ENCODE measurements around the gene SEMA3B. TPM values are rescaled to one million over a fixed set of nuclear protein-coding genes. Genes with fewer than 3 reads are reported as not detected.
"Not testable (repeated sequence)": the region's sequence is repeated elsewhere in the genome, so short reads cannot be mapped to it uniquely, and the experiment has no call there.

Gene SEMA3B
- total RNA-seq, 1 experiment from 2014 or later: 2.6 TPM

DNA sequence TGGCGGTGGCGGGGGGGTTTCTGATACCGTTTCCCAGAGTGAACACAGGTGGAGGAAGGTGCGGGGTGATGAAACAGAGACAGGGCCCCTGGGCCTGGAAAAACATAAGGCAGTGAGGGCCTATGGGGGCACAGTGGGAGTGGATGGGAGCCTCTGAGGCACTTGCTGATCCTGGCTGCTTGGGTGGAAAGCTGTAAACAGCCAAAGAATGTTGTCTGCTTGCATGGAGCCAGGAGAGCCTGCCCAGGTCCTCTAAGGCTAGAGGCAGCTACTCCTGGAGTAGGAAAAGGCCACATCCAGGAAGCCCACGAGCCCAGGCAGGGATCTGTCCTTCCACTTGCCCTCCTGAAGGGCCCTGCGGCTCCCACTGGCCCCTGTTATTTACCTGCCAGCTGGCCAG is 2.9 kb upstream of the SEMA3B start:
- DNase-seq (ENCODE audit: low read depth in 1 of 2, low spot score in 2 of 2): no peak
- Histone ChIP-seq H3K27ac (no peak overlapping the region), H3K36me3 (peaks cover 3% of the 10 kb centered on the region; the same call in 1 of the 2 replicates), H3K9me3 (replicated peaks) (no peaks in the 10 kb centered on the region), H3K4me3 (no peak overlapping the region), H3K4me1 (replicated peaks) (peaks cover 61% of the 10 kb centered on the region), H3K27me3 (replicated peaks) (no peaks in the 10 kb centered on the region)

- Histone ChIP-seq H3K27ac (no peak overlapping the region), H3K27me3 (replicated peaks) (no peaks in the 10 kb centered on the region), H3K4me1 (replicated peaks) (peaks cover 56% of the 10 kb centered on the region), H3K4me3 (no peak overlapping the region; the same call in 1 of the 2 replicates), H3K9me3 (replicated peaks) (no peaks in the 10 kb centered on the region), H3K36me3 (peaks cover under 1% of the 10 kb centered on the region; the same call in 1 of the 2 replicates)
- no peak for DNase-seq (ENCODE audit: low read depth in 1 of 2, low spot score in 2 of 2)
Measured at GRCh38 chr3:50266836-50267235, 2.1 kb upstream of the SEMA3B start.

DNA sequence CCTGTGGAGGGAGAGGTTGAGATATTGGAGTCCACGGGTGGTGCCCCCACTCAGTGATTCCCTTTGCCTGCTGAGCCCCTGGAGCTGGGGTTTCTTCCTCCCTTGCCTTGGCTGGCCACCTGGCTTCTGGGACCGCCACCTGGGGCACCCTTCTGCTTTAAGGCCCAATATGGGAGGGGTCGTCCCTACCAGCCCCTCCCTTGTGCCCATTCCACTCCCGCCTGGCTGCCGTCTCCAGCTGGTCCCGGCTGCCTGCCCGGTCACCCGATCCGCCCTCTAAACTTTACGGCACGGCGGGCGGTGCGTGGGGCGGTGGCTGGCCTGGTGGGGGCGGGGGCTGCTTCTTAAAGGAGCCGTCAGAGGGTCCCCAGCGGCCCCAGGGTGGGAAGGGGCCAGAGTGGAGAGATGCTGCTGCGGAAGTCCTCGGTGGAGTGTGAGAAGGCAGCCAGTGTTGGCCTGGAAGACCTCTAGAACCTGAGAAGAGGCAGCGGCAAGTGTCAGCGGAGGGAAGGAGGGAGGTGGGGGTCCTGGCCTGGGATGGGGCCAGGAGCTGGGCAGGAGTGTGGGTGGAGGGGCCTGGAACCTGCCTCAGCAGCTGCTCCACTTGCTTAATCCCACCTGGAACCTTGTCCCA is 1.6 kb upstream of the SEMA3B start:
- H3K36me3 ChIP-seq: no peaks in the 10 kb centered on the region
- H3K27me3 ChIP-seq (replicated peaks): no peaks in the 10 kb centered on the region
- no peak for DNase-seq (ENCODE audit: low read depth in 1 of 2, low spot score in 2 of 2)
- H3K9me3 ChIP-seq (replicated peaks): no peaks in the 10 kb centered on the region
- peaks cover 56% of the 10 kb centered on the region for H3K4me1 ChIP-seq (replicated peaks)
- no peak overlapping the region for H3K27ac ChIP-seq
- H3K4me3 ChIP-seq: peak overlapping the region; percentile 16; the same call in 1 of the 2 replicates

DNA sequence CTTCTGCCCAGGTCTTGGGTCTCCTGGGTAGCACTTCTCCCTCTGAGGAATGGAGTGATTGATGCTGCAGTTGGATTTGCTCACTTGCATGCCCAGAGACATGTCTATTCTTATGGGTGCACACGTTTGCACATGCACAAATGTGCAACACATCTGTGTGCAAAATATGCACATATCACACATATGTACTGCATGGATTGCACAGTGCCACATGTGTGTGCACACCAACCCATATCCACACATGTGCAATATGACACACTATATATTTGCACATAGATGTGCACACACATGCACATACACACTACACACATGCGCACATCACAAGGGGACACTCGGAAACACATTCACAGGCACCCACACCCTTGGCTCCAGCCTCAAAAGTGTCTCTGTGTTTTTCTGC is 671 bp upstream of the SEMA3B start:
- H3K36me3 ChIP-seq: no peaks in the 10 kb centered on the region
- H3K4me1 ChIP-seq (replicated peaks): peaks cover 60% of the 10 kb centered on the region
- H3K9me3 ChIP-seq (replicated peaks): no peaks in the 10 kb centered on the region
- DNase-seq (ENCODE audit: low read depth in 1 of 2, low spot score in 2 of 2): no peak
- no peak overlapping the region for H3K27ac ChIP-seq
- H3K4me3 ChIP-seq: no peak overlapping the region
- H3K27me3 ChIP-seq (replicated peaks): no peaks in the 10 kb centered on the region

DNA sequence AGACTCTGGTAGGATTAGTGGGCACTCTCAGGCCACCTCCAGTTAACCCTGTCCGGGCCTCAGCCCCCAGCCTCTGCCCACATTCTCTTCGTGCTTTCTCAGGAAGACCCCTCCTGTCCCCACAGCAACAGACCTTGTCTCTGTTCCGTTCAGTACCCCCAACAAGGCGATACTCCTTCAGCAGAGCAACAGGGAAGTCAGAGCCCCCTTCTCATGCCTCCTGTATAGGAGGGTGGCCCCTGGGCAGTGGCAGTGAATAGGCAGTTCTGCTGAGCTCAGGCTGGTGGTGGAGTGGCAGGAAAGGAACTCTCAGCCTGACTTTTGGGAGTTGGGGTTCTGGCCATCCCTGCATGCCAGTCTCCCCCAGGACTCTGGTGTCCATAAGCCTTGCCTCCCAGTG is 513 bp downstream of the SEMA3B start:
- H3K4me1 ChIP-seq (replicated peaks): peaks cover 53% of the 10 kb centered on the region
- DNase-seq (ENCODE audit: low read depth in 1 of 2, low spot score in 2 of 2): no peak
- H3K9me3 ChIP-seq (replicated peaks): no peaks in the 10 kb centered on the region
- H3K4me3 ChIP-seq: no peak overlapping the region
- H3K36me3 ChIP-seq: no peaks in the 10 kb centered on the region
- no peak overlapping the region for H3K27ac ChIP-seq
- H3K27me3 ChIP-seq (replicated peaks): no peaks in the 10 kb centered on the region

- H3K27ac ChIP-seq: no peak overlapping the region
- peaks cover 47% of the 10 kb centered on the region for H3K4me1 ChIP-seq (replicated peaks)
- no peak for DNase-seq (ENCODE audit: low read depth in 1 of 2, low spot score in 2 of 2)
- H3K4me3 ChIP-seq: no peak overlapping the region
- H3K36me3 ChIP-seq: no peaks in the 10 kb centered on the region
- H3K9me3 ChIP-seq (replicated peaks): no peaks in the 10 kb centered on the region
- H3K27me3 ChIP-seq (replicated peaks): no peaks in the 10 kb centered on the region
Measured at GRCh38 chr3:50269977-50270413, 1.0 kb downstream of the SEMA3B start.

DNA sequence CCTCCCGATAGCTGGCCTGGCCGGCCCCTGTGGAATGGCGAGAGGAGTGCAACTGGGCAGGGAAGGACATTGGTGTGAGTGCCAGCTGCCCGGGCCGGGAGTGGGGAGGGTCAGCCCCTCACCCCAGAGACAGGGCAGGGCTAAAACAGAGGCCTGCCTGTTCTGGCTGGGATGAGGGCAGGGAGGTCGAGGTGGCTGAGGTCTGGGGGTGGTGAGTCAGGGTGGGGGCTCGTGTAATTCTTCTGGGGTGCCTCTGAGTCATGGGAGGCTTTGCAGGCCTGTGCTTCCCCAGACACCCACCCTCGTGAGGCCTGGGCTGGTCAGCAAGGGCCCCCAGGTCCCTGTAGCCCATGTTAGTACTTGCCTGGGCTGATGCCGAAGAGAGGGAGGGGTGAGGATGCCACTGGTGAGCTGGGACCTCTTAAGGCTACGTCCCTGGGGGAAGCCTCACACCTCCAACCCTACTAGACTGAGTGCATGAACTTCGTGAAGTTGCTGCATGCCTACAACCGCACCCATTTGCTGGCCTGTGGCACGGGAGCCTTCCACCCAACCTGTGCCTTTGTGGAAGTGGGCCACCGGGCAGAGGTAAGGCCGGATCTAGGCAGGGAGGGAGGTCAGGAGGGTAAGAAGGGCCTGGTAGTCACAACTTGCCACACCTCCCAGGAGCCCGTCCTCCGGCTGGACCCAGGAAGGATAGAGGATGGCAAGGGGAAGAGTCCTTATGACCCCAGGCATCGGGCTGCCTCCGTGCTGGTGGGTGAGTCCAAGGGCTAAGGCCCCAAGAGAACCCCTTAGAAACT is 1.7 kb downstream of the SEMA3B start:
- Histone ChIP-seq H3K27me3 (replicated peaks) (no peaks in the 10 kb centered on the region), H3K36me3 (no peaks in the 10 kb centered on the region), H3K4me3 (no peak overlapping the region), H3K27ac (no peak overlapping the region), H3K9me3 (replicated peaks) (no peaks in the 10 kb centered on the region), H3K4me1 (replicated peaks) (peaks cover 41% of the 10 kb centered on the region)
- DNase-seq (ENCODE audit: low read depth in 1 of 2, low spot score in 2 of 2): no peak

GRCh38 chr3:50271314-50271936 is 2.5 kb downstream of the SEMA3B start:
- Histone ChIP-seq H3K36me3 (no peaks in the 10 kb centered on the region), H3K27ac (no peak overlapping the region), H3K27me3 (replicated peaks) (no peaks in the 10 kb centered on the region), H3K4me1 (replicated peaks) (peaks cover 39% of the 10 kb centered on the region), H3K4me3 (no peak overlapping the region), H3K9me3 (replicated peaks) (no peaks in the 10 kb centered on the region)
- DNase-seq (ENCODE audit: low read depth in 1 of 2, low spot score in 2 of 2): no peak

DNA sequence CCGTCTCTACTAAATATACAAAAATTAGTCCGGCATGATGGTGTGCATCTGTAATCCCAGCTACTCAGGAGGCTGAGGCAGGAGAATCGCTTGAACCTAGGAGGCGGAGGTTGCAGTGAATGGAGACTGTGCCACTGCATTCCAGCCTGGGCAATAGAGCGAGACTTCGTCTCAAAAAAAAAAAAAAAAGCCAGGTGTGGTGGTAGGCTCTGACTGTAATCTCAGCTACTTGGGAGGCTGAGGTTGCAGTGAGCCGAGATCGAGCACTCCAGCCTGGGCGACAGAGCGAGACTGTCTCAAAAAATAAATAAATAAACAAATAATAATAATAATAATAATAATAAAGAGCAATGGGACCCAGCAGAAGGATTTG is 3.6 kb downstream of the SEMA3B start:
- DNase-seq (ENCODE audit: low read depth in 1 of 2, low spot score in 2 of 2); H3K27me3 ChIP-seq (replicated peaks): not testable (repeated sequence)

GRCh38 chr3:50272911-50273688 is 4.2 kb downstream of the SEMA3B start:
- H3K9me3 ChIP-seq (replicated peaks): no peaks in the 10 kb centered on the region
- peak overlapping the region; percentile 21 for H3K4me3 ChIP-seq
- H3K36me3 ChIP-seq: no peaks in the 10 kb centered on the region
- H3K27me3 ChIP-seq (replicated peaks): no peaks in the 10 kb centered on the region
- H3K27ac ChIP-seq: no peak overlapping the region
- H3K4me1 ChIP-seq (replicated peaks): peaks cover 31% of the 10 kb centered on the region
- peak; percentile 74 to 82 for DNase-seq (ENCODE audit: low read depth in 1 of 2, low spot score in 2 of 2)

More for the DNA sequence above, 3.6 kb downstream of the SEMA3B start:
- H3K36me3 ChIP-seq; H3K27ac ChIP-seq; H3K4me3 ChIP-seq; H3K9me3 ChIP-seq (replicated peaks): not testable (repeated sequence)
- H3K4me1 ChIP-seq (replicated peaks): peaks cover 35% of the 10 kb centered on the region

GRCh38 chr3:50273689-50274065 is 4.7 kb downstream of the SEMA3B start:
- H3K36me3 ChIP-seq: no peaks in the 10 kb centered on the region
- DNase-seq (ENCODE audit: low read depth in 1 of 2, low spot score in 2 of 2): no peak
- H3K4me3 ChIP-seq: no peak overlapping the region
- H3K9me3 ChIP-seq (replicated peaks): no peaks in the 10 kb centered on the region
- H3K27ac ChIP-seq: no peak overlapping the region
- peaks cover 25% of the 10 kb centered on the region for H3K4me1 ChIP-seq (replicated peaks)
- H3K27me3 ChIP-seq (replicated peaks): no peaks in the 10 kb centered on the region

- H3K4me3 ChIP-seq: no peak overlapping the region
- H3K27ac ChIP-seq: no peak overlapping the region
- H3K36me3 ChIP-seq: no peaks in the 10 kb centered on the region
- H3K9me3 ChIP-seq (replicated peaks): no peaks in the 10 kb centered on the region
- DNase-seq (ENCODE audit: low read depth in 1 of 2, low spot score in 2 of 2): peak; percentile 54 to 57
- H3K27me3 ChIP-seq (replicated peaks): no peaks in the 10 kb centered on the region
- H3K4me1 ChIP-seq (replicated peaks): peaks cover 17% of the 10 kb centered on the region
Measured at GRCh38 chr3:50274371-50275104, 5.6 kb downstream of the SEMA3B start.

Measured in SJSA1 (cell line).